ENCODE measurements around the gene HPS6.
A peak's percentile ranks its signal among the peaks of the same experiment; 100 is the strongest.
"Not testable (repeated sequence)": the region's sequence is repeated elsewhere in the genome, so short reads cannot be mapped to it uniquely, and the experiment has no call there.

The HPS6 gene

GRCh38 chr10:102064868-102065560, at the start of gene HPS6:
HPS6 (plus strand) TSS chr10:102065349; CDS start chr10:102065475, 126 bp downstream.
- Histone ChIP-seq H3K27ac (ENCODE audit: low read depth, low read length) (peak within 1 kb of the TSS; percentile 46; the same call in 1 of the 2 replicates), H2AFZ (ENCODE audit: low read length, unreplicated experiment) (peak within 1 kb of the TSS; percentile 78), H3K4me1 (ENCODE audit: control insufficient read depth, insufficient read depth, low read length, unreplicated experiment) (peaks cover 13% of the 10 kb centered on the region)

GRCh38 chr10:102016416-102016815, 48.7 kb upstream of the HPS6 start:
- H3K79me2 ChIP-seq (ENCODE audit: control insufficient read depth, insufficient read depth, low read length, unreplicated experiment) = no peaks in the 10 kb centered on the region
- peaks cover 8% of the 10 kb centered on the region for H3K4me1 ChIP-seq (ENCODE audit: control insufficient read depth, insufficient read depth, low read length, unreplicated experiment)
- H2AFZ ChIP-seq (ENCODE audit: low read length, unreplicated experiment) = no peak overlapping the region
- no peak overlapping the region for H3K4me3 ChIP-seq (ENCODE audit: low read depth, low read length)
- H3K27ac ChIP-seq (ENCODE audit: low read depth, low read length) = no peak overlapping the region
- peaks cover 8% of the 10 kb centered on the region for H3K36me3 ChIP-seq (ENCODE audit: insufficient read depth, low read length)
- no peaks in the 10 kb centered on the region for H3K27me3 ChIP-seq (ENCODE audit: insufficient read depth, low read length)

More at GRCh38 chr10:102064868-102065560, at the start of gene HPS6:
- Histone ChIP-seq H3K4me3 (ENCODE audit: low read depth, low read length) (peak within 1 kb of the TSS; percentile 94), H3K79me2 (ENCODE audit: control insufficient read depth, insufficient read depth, low read length, unreplicated experiment) (peaks cover 33% of the 10 kb centered on the region), H3K27me3 (ENCODE audit: insufficient read depth, low read length) (no peaks in the 10 kb centered on the region), H3K36me3 (ENCODE audit: insufficient read depth, low read length) (no peaks in the 10 kb centered on the region)

- H2AFZ ChIP-seq (ENCODE audit: low read length, unreplicated experiment) = no peak overlapping the region
- no peaks in the 10 kb centered on the region for H3K79me2 ChIP-seq (ENCODE audit: control insufficient read depth, insufficient read depth, low read length, unreplicated experiment)
- no peak overlapping the region for H3K4me3 ChIP-seq (ENCODE audit: low read depth, low read length)
- H3K27ac ChIP-seq (ENCODE audit: low read depth, low read length) = no peak overlapping the region
- H3K27me3 ChIP-seq (ENCODE audit: insufficient read depth, low read length) = no peaks in the 10 kb centered on the region
- peaks cover 8% of the 10 kb centered on the region for H3K4me1 ChIP-seq (ENCODE audit: control insufficient read depth, insufficient read depth, low read length, unreplicated experiment)
- peaks cover 8% of the 10 kb centered on the region for H3K36me3 ChIP-seq (ENCODE audit: insufficient read depth, low read length)
Measured at GRCh38 chr10:102017295-102017694, 47.9 kb upstream of the HPS6 start.

GRCh38 chr10:102020938-102021337, 44.2 kb upstream of the HPS6 start:
- peaks cover 13% of the 10 kb centered on the region for H3K36me3 ChIP-seq (ENCODE audit: insufficient read depth, low read length)
- H3K4me3 ChIP-seq (ENCODE audit: low read depth, low read length) = no peak overlapping the region
- no peaks in the 10 kb centered on the region for H3K79me2 ChIP-seq (ENCODE audit: control insufficient read depth, insufficient read depth, low read length, unreplicated experiment)
- H3K4me1 ChIP-seq (ENCODE audit: control insufficient read depth, insufficient read depth, low read length, unreplicated experiment) = peaks cover 8% of the 10 kb centered on the region
- no peaks in the 10 kb centered on the region for H3K27me3 ChIP-seq (ENCODE audit: insufficient read depth, low read length)
- H2AFZ ChIP-seq (ENCODE audit: low read length, unreplicated experiment) = no peak overlapping the region
- H3K27ac ChIP-seq (ENCODE audit: low read depth, low read length) = no peak overlapping the region

- Histone ChIP-seq H3K27ac (ENCODE audit: low read depth, low read length) (no peak overlapping the region), H3K36me3 (ENCODE audit: insufficient read depth, low read length) (peaks cover 8% of the 10 kb centered on the region; the same call in 1 of the 2 replicates), H3K4me1 (ENCODE audit: control insufficient read depth, insufficient read depth, low read length, unreplicated experiment) (no peaks in the 10 kb centered on the region), H2AFZ (ENCODE audit: low read length, unreplicated experiment) (no peak overlapping the region), H3K4me3 (ENCODE audit: low read depth, low read length) (no peak overlapping the region), H3K79me2 (ENCODE audit: control insufficient read depth, insufficient read depth, low read length, unreplicated experiment) (no peaks in the 10 kb centered on the region), H3K27me3 (ENCODE audit: insufficient read depth, low read length) (no peaks in the 10 kb centered on the region)
Measured at GRCh38 chr10:102024799-102025198, 40.4 kb upstream of the HPS6 start.

- Histone ChIP-seq H3K27me3 (ENCODE audit: insufficient read depth, low read length) (no peaks in the 10 kb centered on the region), H3K36me3 (ENCODE audit: insufficient read depth, low read length) (peaks cover 11% of the 10 kb centered on the region; the same call in 1 of the 2 replicates), H3K4me3 (ENCODE audit: low read depth, low read length) (no peak overlapping the region), H3K4me1 (ENCODE audit: control insufficient read depth, insufficient read depth, low read length, unreplicated experiment) (no peaks in the 10 kb centered on the region), H3K79me2 (ENCODE audit: control insufficient read depth, insufficient read depth, low read length, unreplicated experiment) (no peaks in the 10 kb centered on the region), H2AFZ (ENCODE audit: low read length, unreplicated experiment) (no peak overlapping the region), H3K27ac (ENCODE audit: low read depth, low read length) (no peak overlapping the region)
Measured at GRCh38 chr10:102027261-102027660, 37.9 kb upstream of the HPS6 start.

- Histone ChIP-seq H3K79me2 (ENCODE audit: control insufficient read depth, insufficient read depth, low read length, unreplicated experiment) (peaks cover 3% of the 10 kb centered on the region), H3K27ac (ENCODE audit: low read depth, low read length) (no peak overlapping the region), H3K27me3 (ENCODE audit: insufficient read depth, low read length) (no peaks in the 10 kb centered on the region), H2AFZ (ENCODE audit: low read length, unreplicated experiment) (no peak overlapping the region), H3K4me1 (ENCODE audit: control insufficient read depth, insufficient read depth, low read length, unreplicated experiment) (no peaks in the 10 kb centered on the region), H3K36me3 (ENCODE audit: insufficient read depth, low read length) (peaks cover 7% of the 10 kb centered on the region; the same call in 1 of the 2 replicates), H3K4me3 (ENCODE audit: low read depth, low read length) (no peak overlapping the region)
Measured at GRCh38 chr10:102033787-102034186, 31.4 kb upstream of the HPS6 start.

GRCh38 chr10:102035807-102036206, 29.3 kb upstream of the HPS6 start:
- H3K27me3 ChIP-seq (ENCODE audit: insufficient read depth, low read length); H3K36me3 ChIP-seq (ENCODE audit: insufficient read depth, low read length); H2AFZ ChIP-seq (ENCODE audit: low read length, unreplicated experiment): not testable (repeated sequence)

GRCh38 chr10:102038410-102038809, 26.7 kb upstream of the HPS6 start:
- H3K79me2 ChIP-seq (ENCODE audit: control insufficient read depth, insufficient read depth, low read length, unreplicated experiment) = peaks cover 13% of the 10 kb centered on the region
- H3K36me3 ChIP-seq (ENCODE audit: insufficient read depth, low read length) = no peaks in the 10 kb centered on the region
- no peak overlapping the region for H2AFZ ChIP-seq (ENCODE audit: low read length, unreplicated experiment)
- no peaks in the 10 kb centered on the region for H3K27me3 ChIP-seq (ENCODE audit: insufficient read depth, low read length)
- H3K27ac ChIP-seq (ENCODE audit: low read depth, low read length) = no peak overlapping the region
- H3K4me1 ChIP-seq (ENCODE audit: control insufficient read depth, insufficient read depth, low read length, unreplicated experiment) = no peaks in the 10 kb centered on the region
- no peak overlapping the region for H3K4me3 ChIP-seq (ENCODE audit: low read depth, low read length)

More at GRCh38 chr10:102035807-102036206, 29.3 kb upstream of the HPS6 start:
- H3K4me3 ChIP-seq (ENCODE audit: low read depth, low read length); H3K79me2 ChIP-seq (ENCODE audit: control insufficient read depth, insufficient read depth, low read length, unreplicated experiment); H3K27ac ChIP-seq (ENCODE audit: low read depth, low read length); H3K4me1 ChIP-seq (ENCODE audit: control insufficient read depth, insufficient read depth, low read length, unreplicated experiment): not testable (repeated sequence)

- no peak overlapping the region for H3K4me3 ChIP-seq (ENCODE audit: low read depth, low read length)
- peaks cover 25% of the 10 kb centered on the region for H3K79me2 ChIP-seq (ENCODE audit: control insufficient read depth, insufficient read depth, low read length, unreplicated experiment)
- H2AFZ ChIP-seq (ENCODE audit: low read length, unreplicated experiment) = no peak overlapping the region
- H3K27ac ChIP-seq (ENCODE audit: low read depth, low read length) = no peak overlapping the region
- H3K27me3 ChIP-seq (ENCODE audit: insufficient read depth, low read length) = no peaks in the 10 kb centered on the region
- H3K4me1 ChIP-seq (ENCODE audit: control insufficient read depth, insufficient read depth, low read length, unreplicated experiment) = no peaks in the 10 kb centered on the region
- no peaks in the 10 kb centered on the region for H3K36me3 ChIP-seq (ENCODE audit: insufficient read depth, low read length)
Measured at GRCh38 chr10:102040305-102041050, 24.7 kb upstream of the HPS6 start.

- Histone ChIP-seq H3K79me2 (ENCODE audit: control insufficient read depth, insufficient read depth, low read length, unreplicated experiment) (peaks cover 28% of the 10 kb centered on the region), H2AFZ (ENCODE audit: low read length, unreplicated experiment) (no peak overlapping the region), H3K27ac (ENCODE audit: low read depth, low read length) (no peak overlapping the region), H3K4me3 (ENCODE audit: low read depth, low read length) (no peak overlapping the region), H3K27me3 (ENCODE audit: insufficient read depth, low read length) (no peaks in the 10 kb centered on the region), H3K4me1 (ENCODE audit: control insufficient read depth, insufficient read depth, low read length, unreplicated experiment) (no peaks in the 10 kb centered on the region), H3K36me3 (ENCODE audit: insufficient read depth, low read length) (no peaks in the 10 kb centered on the region)
Measured at GRCh38 chr10:102045292-102045691, 19.9 kb upstream of the HPS6 start.

Measured in ACC112 (cell line).